Common myeloid progenitor, CD34-positive (primary cell): ENCODE results near the gene BIVM.

Experiments
- CTCF ChIA-PET: fragments of 350-600 bp; sonication (Branson Sonifier 250); formaldehyde crosslinking; loops from one replicate; lab custom pipeline; 2021; ENCODE audit warnings: antibody characterized with exemption; lab: Charles Lee
- POLR2A ChIA-PET: fragments of 350-600 bp; sonication (Branson Sonifier 250); formaldehyde crosslinking; loops from one replicate; lab custom pipeline; 2021; ENCODE audit warnings: antibody characterized with exemption; lab: Charles Lee
- DNase-seq, 3 donors: peaks; one replicate each; pipeline versions ENCODE4 v3.0.0 to v3.0.0-alpha.2; 2013
- H3K27ac ChIP-seq, 2 experiments: 1 replicate in 1 of 2; 2 replicates in 1 of 2; pipeline ENCODE4 v1.7.0; 2013; ENCODE audit warnings: inconsistent platforms in 2 of 2, low read length in 2 of 2, mild to moderate bottlenecking in 2 of 2, low read depth in 1 of 2, moderate library complexity in 1 of 2; ENCODE audit not compliant: severe bottlenecking in 2 of 2, insufficient read depth in 1 of 2, poor library complexity in 1 of 2
- H3K27me3 ChIP-seq, 5 experiments: replicated peaks in 2 of 5; 1 replicate in 3 of 5; 2 replicates in 2 of 5; pipeline versions ENCODE4 v1.6.1 to v1.7.0; 2013; ENCODE audit warnings: low read length in 4 of 5, mild to moderate bottlenecking in 2 of 5, moderate library complexity in 2 of 5, inconsistent platforms in 1 of 5; ENCODE audit not compliant: insufficient read depth in 5 of 5, control insufficient read depth in 4 of 5
- H3K36me3 ChIP-seq, 4 experiments: 1 replicate in 2 of 4; 2 replicates in 2 of 4; pipeline versions ENCODE4 v1.6.1 to v1.7.0; 2013; ENCODE audit warnings: low read length in 3 of 4, control low read depth in 1 of 4, mild to moderate bottlenecking in 1 of 4; ENCODE audit not compliant: control insufficient read depth in 4 of 4, insufficient read depth in 4 of 4
- H3K4me1 ChIP-seq, 4 experiments: 1 replicate in 3 of 4; 2 replicates in 1 of 4; pipeline versions ENCODE4 v1.6.1 to v1.7.1; 2013; ENCODE audit warnings: low read length in 3 of 4, mild to moderate bottlenecking in 3 of 4, control low read depth in 1 of 4, inconsistent platforms in 1 of 4, moderate library complexity in 1 of 4; ENCODE audit not compliant: control insufficient read depth in 4 of 4, insufficient read depth in 4 of 4; ENCODE audit errors: control extremely low read depth in 1 of 4
- H3K4me3 ChIP-seq, 7 experiments: 1 replicate in 4 of 7; 2 replicates in 3 of 7; pipeline versions ENCODE4 v1.5.1 to v1.7.0; 2013; ENCODE audit warnings: mild to moderate bottlenecking in 7 of 7, low read length in 6 of 7, moderate library complexity in 6 of 7, inconsistent platforms in 2 of 7, low read depth in 2 of 7, control low read depth in 1 of 7; ENCODE audit not compliant: insufficient read depth in 4 of 7, control insufficient read depth in 1 of 7; ENCODE audit errors: extremely low read depth in 1 of 7
- H3K9me3 ChIP-seq, 5 experiments: 1 replicate in 4 of 5; 2 replicates in 1 of 5; pipeline versions ENCODE4 v1.6.1 to v1.7.1; 2013; ENCODE audit warnings: low read length in 4 of 5, mild to moderate bottlenecking in 2 of 5, inconsistent platforms in 1 of 5, low read depth in 1 of 5, moderate library complexity in 1 of 5; ENCODE audit not compliant: control insufficient read depth in 4 of 5, insufficient read depth in 2 of 5; ENCODE audit errors: control extremely low read depth in 1 of 5
- WGBS: methylation state at CpG from one replicate; pipeline ENCODE4 v1.1.5; 2013; ENCODE audit not compliant: insufficient coverage; 5-methylcytosine and 5-hydroxymethylcytosine counted together

BIVM gene

GRCh38 chr13:102846261-102847015, 47.5 kb downstream of the BIVM start:
- H3K9me3 ChIP-seq, result no peaks in the 10 kb centered on the region
- H3K27ac ChIP-seq, result peak overlapping the region; percentile 92 to 97
- ChIA-PET CTCF (interaction anchor here (0.8 to 1.9 kb wide), 12 partner anchors 17 to 265 kb away, joined by 3 to 7 read pairs (median 4); no protein-coding TSS in a partner anchor), POLR2A (interaction anchor here (0.6 to 1.9 kb wide), 6 partner anchors 8 to 250 kb away, joined by 3 to 17 read pairs (median 5); partner anchors contain the start of genes TEX30 and TPP2)
- no peaks in the 10 kb centered on the region for H3K27me3 ChIP-seq
- H3K4me3 ChIP-seq, result peak overlapping the region; percentile 87 to 100 (median 98)
- WGBS, result 1% methylated on average over 14 of the region's 31 CpGs
- DNase-seq, result peak; percentile 37 to 76 (median 69)
- peaks cover 3 to 25% (median 18%) of the 10 kb centered on the region in 4 experiments for H3K4me1 ChIP-seq
- H3K36me3 ChIP-seq, result peaks cover 0 to 17% (median 6%) of the 10 kb centered on the region in 4 experiments

- ChIA-PET POLR2A (no interaction called here), CTCF (interaction anchor here (0.6 to 2.0 kb wide), 11 partner anchors 11 to 300 kb away, joined by 3 to 6 read pairs (median 3); no protein-coding TSS in a partner anchor)
- Histone ChIP-seq H3K27ac (peak overlapping the region; percentile 92 to 97), H3K9me3 (no peaks in the 10 kb centered on the region), H3K36me3 (peaks cover 2 to 19% (median 9%) of the 10 kb centered on the region in 4 experiments), H3K4me3 (peak overlapping the region in 6 of 7 experiments; percentile 87 to 100 (median 98)), H3K27me3 (no peaks in the 10 kb centered on the region), H3K4me1 (peaks cover 3 to 25% (median 18%) of the 10 kb centered on the region in 4 experiments)
- WGBS, result 57% methylated on average over 2 of the region's 12 CpGs
- DNase-seq, result peak; percentile 40 to 72 (median 71)
Observed at GRCh38 chr13:102847272-102848234, 48.6 kb downstream of the BIVM start.

- Histone ChIP-seq H3K4me3 (no peak overlapping the region), H3K36me3 (peaks cover 6 to 21% (median 10%) of the 10 kb centered on the region in 4 experiments), H3K27me3 (no peaks in the 10 kb centered on the region), H3K27ac (no peak overlapping the region), H3K4me1 (peaks cover 3 to 25% (median 18%) of the 10 kb centered on the region in 4 experiments), H3K9me3 (no peaks in the 10 kb centered on the region)
- 100% methylated on average over 3 of the region's 6 CpGs for WGBS
- POLR2A ChIA-PET, result no interaction called here
- peak in 2 of 3 donors; percentile 30 to 48 for DNase-seq
- CTCF ChIA-PET, result interaction anchor here (1.1 to 2.0 kb wide), 5 partner anchors 48 to 269 kb away, joined by 4 to 6 read pairs (median 5); partner anchors contain the start of gene TEX30
Observed at GRCh38 chr13:102848956-102849355, 50.0 kb downstream of the BIVM start.

GRCh38 chr13:102852556-102852955, 53.6 kb downstream of the BIVM start:
- 100% methylated on average over 1 of the region's 3 CpGs for WGBS
- DNase-seq, result no peak
- H3K36me3 ChIP-seq, result peaks cover 15 to 55% (median 30%) of the 10 kb centered on the region in 4 experiments
- ChIA-PET POLR2A (no interaction called here), CTCF (no interaction called here)
- H3K27ac ChIP-seq, result peak overlapping the region in 1 of 2 experiments; percentile 21
- no peaks in the 10 kb centered on the region for H3K9me3 ChIP-seq
- no peak overlapping the region for H3K4me3 ChIP-seq
- no peaks in the 10 kb centered on the region for H3K27me3 ChIP-seq
- peaks cover 0 to 14% (median 11%) of the 10 kb centered on the region in 4 experiments for H3K4me1 ChIP-seq

- CTCF ChIA-PET, result interaction anchor here (0.7 kb wide), 1 partner anchor 136 kb away, joined by 3 read pairs; no protein-coding TSS in a partner anchor
Observed at GRCh38 chr13:102854675-102855074, 55.8 kb downstream of the BIVM start.

GRCh38 chr13:102856557-102856956, 57.6 kb downstream of the BIVM start:
- H3K27ac ChIP-seq, result peak overlapping the region in 1 of 2 experiments; percentile 46
- H3K36me3 ChIP-seq, result peaks cover 20 to 94% (median 50%) of the 10 kb centered on the region in 4 experiments
- ChIA-PET CTCF (interaction anchor here (1.1 to 1.9 kb wide), 6 partner anchors 9 to 276 kb away, joined by 3 to 6 read pairs (median 3); no protein-coding TSS in a partner anchor), POLR2A (interaction anchor here (1.0 kb wide), 1 partner anchor 11 kb away, joined by 3 read pairs; the partner anchor contains the start of gene ERCC5)
- H3K4me1 ChIP-seq, result peaks cover 0 to 5% (median 3%) of the 10 kb centered on the region in 4 experiments
- H3K4me3 ChIP-seq, result no peak overlapping the region
- no peaks in the 10 kb centered on the region for H3K9me3 ChIP-seq
- 47% methylated on average over 6 of the region's 6 CpGs for WGBS
- peak in 1 of 3 donors; percentile 17 for DNase-seq
- no peaks in the 10 kb centered on the region for H3K27me3 ChIP-seq

More at GRCh38 chr13:102854675-102855074, 55.8 kb downstream of the BIVM start:
- Histone ChIP-seq H3K4me3 (peak overlapping the region in 2 of 7 experiments; percentile 1 to 52), H3K27me3 (no peaks in the 10 kb centered on the region), H3K9me3 (no peaks in the 10 kb centered on the region), H3K4me1 (peaks cover 0 to 9% (median 6%) of the 10 kb centered on the region in 4 experiments), H3K36me3 (peaks cover 17 to 76% (median 40%) of the 10 kb centered on the region in 4 experiments), H3K27ac (no peak overlapping the region)
- 95% methylated on average over 3 of the region's 7 CpGs for WGBS
- POLR2A ChIA-PET, result interaction anchor here (0.6 to 1.5 kb wide), 2 partner anchors 9 to 259 kb away, joined by 3 to 8 read pairs; partner anchors contain the start of gene ERCC5
- peak in 1 of 3 donors; percentile 17 for DNase-seq
